ENCODE measurements around the gene AQP9.

Gene AQP9

DNA sequence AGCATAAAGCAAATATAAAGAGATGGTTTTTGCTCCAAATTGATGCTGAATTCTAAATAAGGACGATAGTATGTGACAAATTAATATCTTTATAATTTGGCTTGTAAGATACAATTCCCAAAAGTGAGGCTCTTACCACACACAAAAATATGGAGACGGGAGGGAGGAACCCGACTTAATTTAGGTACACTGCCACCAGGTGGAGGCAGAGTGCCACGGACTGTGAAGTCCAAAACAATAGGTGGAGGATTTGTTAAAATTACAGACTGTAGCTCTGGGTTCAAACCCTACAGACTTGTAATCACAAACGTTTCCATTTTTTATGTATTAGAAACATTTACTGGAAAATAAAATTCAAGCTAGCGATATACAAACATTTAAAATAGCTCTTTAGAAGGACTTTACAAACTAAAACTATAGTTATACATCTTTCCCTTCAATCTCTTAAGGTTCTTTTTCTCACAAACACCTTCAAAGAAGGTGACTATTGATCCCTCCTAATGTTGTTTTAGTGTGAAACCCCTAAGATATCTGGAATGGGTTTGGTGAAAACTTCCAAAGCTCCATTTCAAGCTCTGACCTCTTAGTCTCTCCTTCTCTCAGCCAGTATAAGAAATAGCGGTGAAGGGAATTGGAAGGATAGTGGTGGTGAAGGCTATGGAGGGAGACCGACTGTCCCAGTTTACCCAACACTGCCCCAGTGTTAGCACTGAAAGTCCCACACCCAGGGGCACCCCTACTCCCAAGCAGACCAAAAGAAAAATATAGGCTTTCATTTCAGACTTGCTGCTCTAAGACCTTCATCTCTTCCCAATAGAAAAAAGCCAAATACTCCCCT lies 89.7 kb downstream of the AQP9 start:
- peak; percentile 28 for DNase-seq (ENCODE audit: low spot score)

DNA sequence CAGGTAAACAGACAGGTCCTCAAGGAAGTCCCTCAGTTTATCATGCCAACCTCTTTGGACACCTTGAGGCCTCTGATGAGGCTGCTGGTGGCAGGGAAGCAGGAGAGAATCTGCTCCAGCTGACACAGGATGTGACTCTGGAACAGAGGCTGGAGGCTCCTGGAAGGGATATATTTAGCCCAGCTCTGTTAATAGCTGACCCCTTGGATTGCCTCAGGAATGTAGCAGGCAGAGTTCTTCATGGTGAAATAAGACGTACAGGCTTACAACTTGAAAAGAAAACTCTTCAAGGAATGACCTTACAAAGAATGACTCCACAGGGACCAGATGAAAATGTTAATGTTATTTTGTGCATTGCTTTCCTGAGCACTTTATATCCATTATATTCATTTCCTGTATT lies 90.5 kb downstream of the AQP9 start:
- DNase-seq (ENCODE audit: low spot score): no peak

DNA sequence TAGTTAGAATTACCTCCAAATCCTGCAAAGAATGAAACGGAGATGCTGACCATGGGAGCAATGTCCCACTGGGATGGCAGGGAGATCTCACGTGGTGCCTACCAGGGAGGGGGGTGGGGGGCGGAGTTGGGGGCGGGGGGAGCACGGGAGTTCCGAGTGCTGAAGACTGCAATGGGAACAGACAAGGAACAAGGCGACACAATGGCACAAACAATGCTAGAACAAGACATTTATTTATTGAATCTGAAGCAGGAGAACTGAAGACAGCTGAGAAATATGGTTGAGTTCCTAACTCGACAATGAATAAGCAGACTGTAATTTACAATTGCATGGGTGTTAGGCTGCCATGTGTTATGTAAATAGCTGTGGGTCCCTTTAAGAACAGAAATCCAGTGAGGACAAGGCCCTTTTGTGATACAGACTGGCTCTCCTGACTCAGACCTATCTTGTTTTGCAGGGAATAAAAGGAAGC lies 91.2 kb downstream of the AQP9 start:
- DNase-seq (ENCODE audit: low spot score): no peak

DNA sequence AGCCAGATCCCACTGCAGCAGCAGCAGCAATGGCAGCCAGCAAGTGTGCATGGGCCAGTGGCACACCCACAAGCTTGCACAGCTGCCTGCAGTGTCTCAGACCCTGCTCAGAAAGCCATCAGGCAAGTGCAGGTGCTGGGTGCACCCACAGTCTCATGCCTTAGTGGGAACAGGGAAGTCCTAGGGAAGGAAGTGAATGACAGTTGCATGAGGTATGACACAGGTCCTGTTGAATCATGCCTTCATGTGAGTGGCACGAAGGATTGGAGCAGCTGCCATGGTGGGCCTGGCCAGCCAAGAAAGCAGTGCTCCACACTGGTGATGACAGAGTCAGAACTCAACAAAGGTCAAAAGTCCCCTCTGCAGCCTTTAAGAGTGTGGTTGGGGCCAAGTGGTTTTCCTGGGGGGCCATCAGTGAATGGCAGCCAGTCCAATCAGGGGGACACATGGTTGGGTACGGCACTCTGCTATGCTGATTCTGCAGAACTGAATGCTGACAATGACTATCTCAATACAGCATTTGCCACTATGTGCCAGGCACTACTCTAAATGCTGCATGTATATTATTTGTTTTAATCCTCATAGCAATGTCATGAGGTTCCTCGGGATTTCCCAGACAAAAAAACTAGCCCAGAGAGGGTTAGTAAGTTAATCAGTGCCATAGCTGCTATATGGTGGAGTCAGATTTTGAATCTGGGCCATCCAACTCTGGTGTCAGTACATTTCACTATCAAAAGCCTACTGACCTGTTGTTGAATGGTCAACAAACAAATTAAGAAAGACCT lies 94.3 kb downstream of the AQP9 start:
- DNase-seq (ENCODE audit: low spot score): no peak

DNA sequence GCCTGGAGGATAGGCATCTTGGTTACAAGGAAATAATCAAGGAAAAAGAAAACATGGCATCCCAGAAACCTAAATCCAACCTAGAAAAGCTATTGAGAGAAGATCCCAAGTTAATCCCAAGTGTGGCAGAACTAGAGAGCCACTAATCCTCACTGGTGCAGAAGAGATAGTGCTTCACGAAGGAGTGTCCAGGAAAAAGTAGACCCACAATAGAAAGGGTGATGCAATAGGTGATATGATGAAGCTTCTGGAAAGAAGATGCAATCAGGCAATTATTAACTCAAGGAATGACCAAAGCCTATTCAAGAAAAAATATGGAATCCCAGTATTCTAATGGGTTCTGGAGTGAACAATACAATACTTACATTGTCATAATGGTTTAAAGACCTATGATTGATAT lies 95.2 kb downstream of the AQP9 start:
- DNase-seq (ENCODE audit: low spot score): no peak

Data from HuH-7.5 (cell line).